ENCODE results near the gene CCDC192. TPM values are rescaled to one million over a fixed set of nuclear protein-coding genes. Genes with fewer than 3 reads are reported as not detected.
"Not testable (repeated sequence)": the region's sequence is repeated elsewhere in the genome, so short reads cannot be mapped to it uniquely, and the experiment has no call there.

CCDC192 gene
- polyA plus RNA-seq, 4 donors = 0.73 to 1.5 (median 0.78) TPM

DNA sequence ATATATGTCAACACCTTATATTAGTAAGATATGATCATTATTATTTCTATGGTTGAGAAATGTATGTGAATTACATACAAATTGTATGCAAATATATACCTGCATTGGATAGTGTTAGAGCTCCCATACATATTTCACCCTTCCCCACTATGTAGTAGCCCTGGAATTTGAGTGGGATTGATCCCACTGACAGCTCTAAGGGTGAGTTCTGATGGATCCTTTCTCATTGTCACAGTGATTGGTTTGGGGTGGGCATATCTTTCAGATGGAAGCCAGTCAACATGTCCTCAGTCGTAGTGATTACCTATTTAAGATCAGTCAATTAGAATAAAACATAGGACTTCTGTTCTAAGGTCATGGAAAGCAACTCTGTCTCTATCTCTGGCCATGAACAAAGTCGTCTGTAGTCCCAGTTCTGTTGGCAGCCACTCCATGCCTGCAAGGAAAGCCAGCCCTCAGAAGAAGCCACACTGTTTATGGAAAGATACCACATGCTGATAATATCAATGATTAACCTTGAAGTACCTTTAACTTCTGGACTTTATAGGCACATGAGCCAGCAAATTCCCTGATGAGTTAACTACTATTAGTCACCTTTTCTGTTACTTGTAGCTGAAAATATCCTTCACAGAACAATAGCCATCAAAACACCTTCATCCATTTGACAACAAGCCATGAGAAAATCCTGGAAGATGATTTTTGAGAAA is 5.1 kb upstream of the CCDC192 start:
- DNase-seq (ENCODE audit: low read depth in 4 of 4, low spot score in 3 of 4) = no peak

DNA sequence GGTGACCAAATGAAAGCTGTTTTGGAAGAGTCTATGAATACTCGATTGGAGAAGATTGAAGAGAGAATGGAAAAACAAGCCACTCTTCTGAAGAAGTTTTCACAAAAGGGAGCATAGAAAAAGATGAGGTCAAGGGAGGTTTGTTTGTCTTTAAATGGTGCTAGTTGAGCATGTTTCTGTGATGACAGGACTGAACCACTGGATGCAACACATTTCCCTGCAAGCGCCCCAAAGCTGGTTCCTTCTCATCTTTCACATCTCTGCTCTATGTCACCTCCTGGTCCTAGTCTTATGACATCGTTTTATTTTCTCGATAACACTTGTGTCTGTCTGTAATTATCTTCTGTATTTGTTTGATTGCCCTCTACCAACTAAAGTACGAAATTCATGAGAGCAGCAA is 3.8 kb upstream of the CCDC192 start:
- DNase-seq (ENCODE audit: low read depth in 4 of 4, low spot score in 3 of 4) = no peak

DNA sequence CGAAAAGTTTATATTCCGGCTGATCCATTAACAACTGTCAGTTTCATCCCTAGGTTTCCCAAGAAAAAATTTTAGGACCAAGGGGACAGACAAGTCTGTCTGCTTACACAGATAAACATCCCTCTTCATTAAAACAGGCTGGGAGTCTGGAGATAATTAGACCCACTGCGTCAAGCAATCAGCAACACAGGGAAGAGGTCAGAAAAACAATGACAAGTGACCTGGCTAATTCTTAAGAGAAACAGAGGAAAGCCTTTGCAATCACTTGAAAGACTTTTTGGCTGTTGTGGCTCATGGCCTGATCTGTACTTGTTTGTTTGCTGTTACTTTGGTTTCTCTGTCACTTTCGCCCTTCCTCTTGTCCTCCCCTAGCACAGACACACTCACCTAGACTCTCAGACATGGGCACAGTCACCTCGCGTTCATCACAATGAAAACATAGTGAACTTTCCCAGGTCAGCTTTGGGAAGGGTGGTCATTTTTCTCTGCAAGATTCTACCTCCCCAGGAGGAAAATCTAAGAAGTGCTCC is 2.9 kb upstream of the CCDC192 start:
- no peak for DNase-seq (ENCODE audit: low read depth in 4 of 4, low spot score in 3 of 4)

DNA sequence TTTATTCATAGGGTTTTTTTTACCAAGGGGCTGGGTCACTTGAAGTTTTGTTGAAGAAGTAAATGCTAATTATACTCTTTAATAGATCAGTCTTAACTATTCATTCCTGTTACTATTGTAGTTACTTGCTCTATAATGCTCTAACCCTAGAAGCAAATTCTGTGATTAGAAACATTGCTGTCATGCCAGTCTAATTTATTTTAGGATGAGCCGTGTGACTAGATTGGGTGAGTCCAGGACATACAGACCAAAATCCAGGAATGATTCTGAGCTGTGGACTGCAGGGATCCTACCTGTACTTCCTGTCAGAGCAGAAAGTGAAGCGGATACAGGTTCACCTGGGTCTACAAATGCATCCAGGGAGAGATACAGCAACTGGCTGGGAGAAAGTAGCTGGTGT is 757 bp upstream of the CCDC192 start:
- DNase-seq (ENCODE audit: low read depth in 4 of 4, low spot score in 3 of 4) = no peak

DNA sequence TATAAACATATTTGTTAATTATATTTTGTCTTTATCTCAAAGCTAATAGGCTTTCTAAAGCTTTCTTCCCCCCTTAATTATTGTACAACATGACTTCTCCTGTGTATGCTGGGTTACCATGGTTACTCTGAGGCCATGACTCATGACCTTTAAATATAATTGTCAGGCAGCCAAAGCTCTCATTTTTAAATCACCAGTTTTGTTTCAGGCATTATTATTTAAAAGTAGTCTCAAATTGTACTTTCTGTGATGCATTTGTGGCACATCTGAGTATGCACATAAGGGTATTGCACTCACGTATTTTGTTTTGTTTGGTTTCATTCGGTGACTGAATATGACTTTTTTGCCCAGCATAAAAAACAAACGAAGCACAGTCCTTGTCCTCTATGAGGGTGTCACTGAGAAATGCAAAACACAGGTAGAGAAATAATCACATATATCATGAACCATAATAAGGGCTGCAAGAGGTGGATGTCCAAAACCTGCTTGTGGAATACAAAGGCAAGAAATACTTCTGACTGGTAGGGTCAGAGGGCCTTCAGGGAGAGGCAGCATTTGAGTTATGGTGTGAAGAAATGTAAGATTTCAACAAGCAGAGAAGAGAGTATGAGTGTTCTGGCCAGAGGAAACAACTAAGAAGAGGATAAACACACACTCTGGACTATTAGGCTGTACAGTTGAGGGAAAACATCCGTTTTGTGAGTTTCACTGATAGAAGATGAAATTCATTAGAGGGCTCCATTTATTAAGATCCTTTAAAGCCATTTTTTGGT is 2.1 kb downstream of the CCDC192 start:
- DNase-seq (ENCODE audit: low read depth in 4 of 4, low spot score in 3 of 4) = no peak

DNA sequence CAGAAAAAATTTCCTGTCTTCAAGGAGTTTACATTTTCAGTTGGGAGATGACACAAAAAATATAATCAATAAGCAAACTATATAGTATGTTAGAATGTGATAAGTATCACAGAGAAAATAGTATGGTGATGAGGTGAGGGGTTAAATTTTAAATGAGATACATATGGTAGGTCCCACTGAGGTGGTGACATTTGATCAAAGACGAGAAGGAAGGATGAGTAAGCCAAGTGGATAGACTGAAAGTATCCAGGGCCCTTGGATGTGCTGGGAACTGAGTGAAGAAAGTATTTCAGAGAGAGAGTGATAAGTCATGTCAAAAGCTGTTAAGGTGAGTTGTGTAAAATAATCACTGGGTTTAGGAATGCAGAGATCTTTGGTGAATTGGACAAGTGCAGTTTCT is 3.5 kb downstream of the CCDC192 start:
- DNase-seq (ENCODE audit: low read depth in 4 of 4, low spot score in 3 of 4) = no peak

DNA sequence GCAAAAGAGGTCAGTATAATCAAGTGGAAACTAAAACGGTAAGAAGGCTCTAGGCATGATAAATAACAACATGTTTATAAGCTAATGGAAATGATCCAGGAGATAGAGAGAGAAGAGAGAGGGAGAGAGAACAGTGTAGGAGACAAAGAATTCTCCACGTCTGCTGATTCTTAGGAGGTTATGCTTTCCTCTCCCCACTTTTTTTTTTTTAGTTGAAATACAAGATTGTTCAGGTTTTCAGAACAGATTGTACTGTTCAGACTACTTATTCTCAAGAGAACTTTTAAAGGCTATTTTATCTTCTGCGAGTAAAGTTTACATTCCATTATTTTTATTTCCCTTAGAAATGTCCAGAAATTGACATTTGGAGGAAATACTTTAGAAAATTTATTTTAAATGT is 4.0 kb downstream of the CCDC192 start:
- DNase-seq (ENCODE audit: low read depth in 4 of 4, low spot score in 3 of 4) = no peak

DNA sequence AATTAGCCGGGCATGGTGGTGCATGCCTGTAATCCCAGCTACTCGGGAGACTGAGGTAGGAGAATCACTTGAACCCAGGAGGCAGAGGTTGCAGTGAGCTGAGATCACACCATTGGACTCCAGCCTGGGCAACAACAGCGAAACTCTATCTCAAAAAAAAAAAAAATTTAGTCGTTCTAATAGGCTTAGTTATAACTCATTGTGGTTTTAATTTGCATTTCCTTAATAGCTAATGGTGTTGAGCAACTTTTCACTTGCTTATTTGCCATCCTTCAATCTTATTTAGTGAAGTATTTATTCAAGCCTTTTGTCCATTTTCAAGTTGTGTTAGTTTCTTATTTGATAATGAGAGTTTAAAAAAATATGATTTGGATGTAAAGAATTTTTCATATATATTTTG is 9.9 kb downstream of the CCDC192 start:
- DNase-seq (ENCODE audit: low read depth in 4 of 4, low spot score in 3 of 4) = not testable (repeated sequence)

DNA sequence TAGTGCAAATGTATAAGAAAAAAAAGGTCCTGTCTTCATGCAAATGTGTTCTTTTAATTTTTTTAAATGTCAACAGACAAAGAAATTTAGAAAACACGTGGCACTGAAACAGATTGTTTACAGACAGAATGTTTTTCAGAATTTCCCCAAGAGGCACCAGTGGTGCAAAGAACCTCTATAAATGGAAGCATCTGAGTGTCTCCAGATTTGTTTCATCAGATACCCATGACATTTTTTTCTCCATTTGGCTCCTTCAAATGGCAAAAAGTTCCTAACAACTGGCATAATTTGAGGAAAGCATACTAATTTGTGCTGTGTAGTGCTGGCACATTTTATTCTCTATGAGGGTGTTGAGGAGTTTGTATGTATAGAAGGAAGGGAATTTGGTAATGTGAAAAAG is 15.0 kb downstream of the CCDC192 start:
- DNase-seq (ENCODE audit: low read depth in 4 of 4, low spot score in 3 of 4) = no peak

DNA sequence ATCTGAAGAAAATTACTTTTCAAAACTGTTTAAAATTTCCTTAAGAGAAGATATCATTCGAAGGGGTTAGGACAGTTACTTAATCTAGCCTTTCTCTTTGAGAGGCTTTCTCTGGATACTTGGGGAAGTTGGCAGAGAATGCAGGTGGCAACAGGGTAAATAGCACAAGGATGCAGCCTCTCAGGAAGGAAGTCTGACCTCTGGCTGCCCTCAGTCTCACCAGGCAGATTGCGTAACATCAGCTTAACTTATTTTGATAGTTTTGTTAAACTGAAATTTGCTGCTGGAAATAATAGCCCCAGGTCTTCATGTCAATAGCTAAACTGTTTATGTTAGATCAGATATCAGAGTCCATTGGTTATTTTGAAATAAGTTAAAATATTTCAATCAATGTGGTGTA is 20.4 kb downstream of the CCDC192 start:
- no peak for DNase-seq (ENCODE audit: low read depth in 4 of 4, low spot score in 3 of 4)

DNA sequence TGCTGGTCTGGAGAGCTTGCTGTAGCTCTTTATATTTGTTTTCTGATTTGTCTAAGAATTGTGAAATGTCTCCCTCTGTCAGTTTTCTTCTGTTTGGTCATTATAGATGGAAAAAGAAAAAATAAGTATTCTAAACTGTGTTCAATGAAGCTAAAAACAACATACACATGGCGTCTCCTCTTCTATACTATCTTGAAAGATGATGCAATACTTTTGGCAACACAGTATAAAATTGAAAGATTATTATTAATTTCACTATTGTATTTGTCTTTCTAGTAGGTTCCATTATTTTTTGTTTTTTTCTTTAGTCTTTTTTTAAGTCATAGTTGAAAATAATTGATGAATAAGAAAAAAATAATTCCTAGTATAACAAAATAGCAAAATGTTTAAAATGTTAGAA is 22.5 kb downstream of the CCDC192 start:
- DNase-seq (ENCODE audit: low read depth in 4 of 4, low spot score in 3 of 4) = no peak

DNA sequence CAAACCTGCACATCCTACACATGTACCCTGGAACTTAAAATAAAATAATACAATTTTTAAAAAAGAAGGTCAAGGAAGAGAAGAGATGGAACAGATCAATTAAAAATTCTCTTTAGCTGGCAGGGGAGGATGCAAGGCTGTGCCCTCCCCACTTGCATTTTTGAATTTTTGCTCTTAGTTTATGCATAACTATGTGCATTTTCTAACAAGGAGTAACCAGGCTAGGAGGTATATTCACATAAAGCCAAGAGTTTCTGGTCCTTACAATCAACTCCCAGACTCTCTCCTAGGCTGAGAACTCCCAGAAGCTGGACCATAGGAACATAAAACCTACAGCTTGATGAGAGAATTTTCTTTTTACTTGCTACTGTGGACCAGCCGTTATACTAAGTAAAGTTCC is 29.8 kb downstream of the CCDC192 start:
- DNase-seq (ENCODE audit: low read depth in 4 of 4, low spot score in 3 of 4) = no peak

DNA sequence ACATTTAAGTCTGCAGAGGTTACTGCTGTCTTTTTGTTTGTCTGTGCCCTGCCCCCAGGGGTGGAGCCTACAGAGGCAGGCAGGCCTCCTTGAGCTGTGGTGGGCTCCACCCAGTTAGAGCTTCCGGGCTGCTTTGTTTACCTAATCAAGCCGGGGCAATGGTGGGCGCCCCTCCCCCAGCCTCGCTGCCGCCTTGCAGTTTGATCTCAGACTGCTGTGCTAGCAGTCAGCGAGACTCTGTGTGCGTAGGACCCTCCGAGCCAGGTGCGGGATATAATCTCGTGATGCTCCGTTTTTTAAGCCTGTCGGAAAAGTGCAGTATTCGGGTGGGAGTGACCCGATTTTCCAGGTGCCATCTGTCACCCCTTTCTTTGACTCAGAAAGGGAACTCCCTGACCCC is 36.2 kb downstream of the CCDC192 start:
- DNase-seq (ENCODE audit: low read depth in 4 of 4, low spot score in 3 of 4) = not testable (repeated sequence)

DNA sequence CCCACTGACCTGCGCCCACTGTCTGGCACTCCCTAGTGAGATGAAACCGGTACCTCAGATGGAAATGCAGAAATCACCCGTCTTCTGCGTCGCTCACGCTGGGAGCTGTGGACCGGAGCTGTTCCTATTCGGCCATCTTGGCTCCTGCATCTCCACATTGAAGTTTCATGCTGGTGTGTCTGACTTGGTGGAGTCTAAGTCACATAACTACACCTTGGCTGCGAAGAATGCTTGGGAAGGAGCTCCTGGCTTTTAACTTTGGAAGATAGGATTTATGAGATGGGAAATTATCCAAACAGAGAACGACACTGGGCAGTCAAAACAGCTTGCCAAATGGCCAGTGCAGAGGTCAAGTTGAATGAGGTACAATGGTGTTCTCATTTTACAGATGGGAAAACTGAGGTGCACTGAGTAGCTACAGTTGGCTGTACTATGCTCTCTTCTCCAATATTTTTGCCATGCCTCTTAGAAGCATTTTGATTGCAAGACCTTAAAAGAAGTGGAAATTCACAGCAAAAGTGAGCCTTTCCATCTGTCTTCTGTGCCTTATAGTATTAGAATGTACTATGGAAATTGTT is 36.7 kb downstream of the CCDC192 start:
- DNase-seq (ENCODE audit: low read depth in 4 of 4, low spot score in 3 of 4) = no peak

DNA sequence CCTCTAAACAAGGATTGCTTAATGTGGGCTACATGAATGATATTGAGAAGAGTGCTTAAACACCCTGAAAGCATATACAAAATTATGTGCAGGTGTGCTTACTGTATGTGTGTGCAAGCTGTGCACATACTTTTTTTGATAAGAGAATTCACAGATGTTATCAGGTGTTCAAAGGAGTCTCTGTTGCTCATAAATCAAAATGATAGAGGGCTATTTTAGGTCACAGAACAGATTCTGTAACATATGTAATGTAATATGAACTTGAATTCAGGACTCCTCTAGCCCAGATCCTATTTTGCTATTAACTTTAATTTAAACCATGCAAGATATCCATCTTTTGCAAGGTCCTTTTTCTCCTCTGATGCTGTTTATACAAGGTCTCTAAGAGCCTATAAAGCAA is 38.2 kb downstream of the CCDC192 start:
- DNase-seq (ENCODE audit: low read depth in 4 of 4, low spot score in 3 of 4) = no peak

DNA sequence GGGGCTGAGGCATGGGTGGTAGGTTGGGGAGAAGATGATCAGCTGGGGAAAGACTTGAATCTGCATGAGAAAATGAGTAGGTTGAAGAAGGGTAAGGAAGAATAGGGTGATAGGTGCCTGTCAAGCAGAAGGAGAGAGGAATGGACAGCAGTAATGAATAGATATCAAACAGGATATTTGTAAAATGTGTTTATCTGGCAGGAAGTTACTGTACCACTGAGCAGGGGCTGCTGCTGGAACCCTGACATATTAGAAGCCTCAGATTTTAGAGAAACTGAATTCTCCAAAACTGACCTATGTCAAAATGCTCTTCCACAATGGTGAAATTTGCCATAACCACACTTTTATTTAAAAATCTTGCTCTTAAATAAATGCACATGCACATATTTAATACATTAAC is 41.0 kb downstream of the CCDC192 start:
- DNase-seq (ENCODE audit: low read depth in 4 of 4, low spot score in 3 of 4) = no peak

DNA sequence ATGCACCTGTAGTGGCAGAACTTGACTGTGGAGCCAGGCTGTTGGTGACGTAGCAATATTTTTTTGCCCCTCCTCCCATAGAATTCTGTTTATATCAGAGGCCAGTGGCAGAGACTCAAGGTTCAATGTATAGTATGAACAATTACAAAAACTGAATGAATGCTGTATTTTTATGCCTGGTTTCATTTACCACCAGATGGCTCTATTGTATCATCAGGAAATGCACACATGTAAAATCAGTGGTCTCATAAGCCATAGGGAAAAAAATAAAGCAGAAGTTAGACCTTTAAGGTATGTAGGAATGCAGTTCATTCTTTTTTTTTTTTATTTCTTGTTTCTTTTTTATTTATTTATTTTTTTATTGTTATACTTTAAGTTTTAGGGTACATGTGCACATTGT is 43.6 kb downstream of the CCDC192 start:
- peak in 1 of 4 donors; percentile 12 for DNase-seq (ENCODE audit: low read depth in 4 of 4, low spot score in 3 of 4)

DNA sequence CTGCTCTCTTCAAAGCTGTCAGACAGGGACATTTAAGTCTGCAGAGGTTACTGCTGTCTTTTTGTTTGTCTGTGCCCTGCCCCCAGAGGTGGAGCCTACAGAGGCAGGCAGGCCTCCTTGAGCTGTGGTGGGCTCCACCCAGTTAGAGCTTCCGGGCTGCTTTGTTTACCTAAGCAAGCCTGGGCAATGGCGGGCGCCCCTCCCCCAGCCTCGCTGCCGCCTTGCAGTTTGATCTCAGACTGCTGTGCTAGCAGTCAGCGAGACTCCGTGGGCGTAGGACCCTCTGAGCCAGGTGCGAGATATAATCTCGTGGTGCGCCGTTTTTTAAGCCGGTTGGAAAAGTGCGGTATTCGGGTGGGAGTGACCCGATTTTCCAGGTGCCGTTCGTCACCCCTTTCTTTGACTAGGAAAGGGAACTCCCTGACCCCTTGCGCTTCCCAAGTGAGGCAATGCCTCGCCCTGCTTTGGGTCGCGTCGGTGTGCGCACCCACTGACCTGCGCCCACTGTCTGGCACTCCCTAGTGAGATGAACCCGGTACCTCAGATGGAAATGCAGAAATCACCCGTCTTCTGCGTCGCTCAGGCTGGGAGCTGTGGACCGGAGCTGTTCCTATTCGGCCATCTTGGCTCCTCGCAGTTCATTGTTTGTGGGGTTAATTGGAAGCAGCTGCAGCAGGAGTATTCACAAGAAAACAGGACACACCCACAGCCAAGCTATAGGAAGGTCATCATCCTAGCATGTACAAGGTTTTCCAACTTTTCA is 49.5 kb downstream of the CCDC192 start:
- not testable (repeated sequence) for DNase-seq (ENCODE audit: low read depth in 4 of 4, low spot score in 3 of 4)

DNA sequence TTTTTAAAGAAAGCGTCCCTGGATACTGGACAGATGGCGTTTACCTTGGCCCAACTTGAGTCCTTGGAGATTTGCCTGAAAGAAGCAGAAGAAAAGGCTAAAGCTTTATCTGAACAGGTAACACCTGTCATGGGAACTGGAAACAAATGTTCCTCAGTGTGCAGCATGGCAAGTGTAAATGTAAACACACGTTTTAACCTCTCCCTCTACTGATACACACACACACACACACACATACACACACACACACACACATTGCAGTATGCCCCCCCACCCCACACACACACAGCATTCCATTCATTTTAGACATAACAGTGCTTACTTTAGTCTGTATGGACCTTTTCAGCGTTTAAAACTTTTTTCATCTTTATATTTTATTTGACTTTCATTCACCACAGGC is 51.1 kb downstream of the CCDC192 start:
- DNase-seq (ENCODE audit: low read depth in 4 of 4, low spot score in 3 of 4) = no peak

DNA sequence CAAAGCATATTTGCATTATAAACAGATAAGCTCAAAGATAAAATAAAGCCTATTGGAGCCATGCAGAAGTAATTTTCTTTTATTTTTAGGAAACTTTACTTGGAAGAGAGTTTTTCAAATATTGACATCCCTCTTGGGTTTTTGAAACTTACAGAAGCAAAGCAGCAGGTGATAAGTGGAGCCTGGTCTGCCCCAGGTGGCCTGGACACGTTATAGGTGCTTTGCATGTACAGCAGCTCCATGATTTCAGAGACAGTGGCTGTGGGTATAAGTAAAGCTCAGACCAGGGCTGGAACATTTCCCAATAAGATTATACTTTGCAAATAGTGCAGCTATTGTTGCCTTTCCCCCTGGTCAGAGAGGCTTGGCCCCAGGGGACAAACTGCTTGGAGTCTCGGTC is 51.5 kb downstream of the CCDC192 start:
- DNase-seq (ENCODE audit: low read depth in 4 of 4, low spot score in 3 of 4) = no peak

DNA sequence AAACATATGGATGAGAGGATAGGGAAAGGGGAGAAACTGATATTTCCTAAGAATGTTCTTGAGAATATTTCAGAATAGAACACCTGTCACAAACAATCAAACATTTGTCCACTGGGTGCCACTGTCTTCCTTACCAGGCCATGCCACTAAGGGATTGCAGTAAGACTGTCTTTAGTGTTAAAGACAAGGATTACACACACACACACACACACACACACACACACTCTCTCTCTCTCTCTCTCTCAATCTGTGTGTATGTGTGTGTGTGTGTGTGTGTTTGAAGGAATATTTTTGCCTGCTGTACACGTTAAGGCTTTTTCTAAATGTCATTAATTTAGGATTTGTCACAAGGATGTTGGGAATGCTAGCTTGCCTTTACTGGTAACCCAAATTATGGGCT is 54.4 kb downstream of the CCDC192 start:
- peak in 1 of 4 donors; percentile 12 for DNase-seq (ENCODE audit: low read depth in 4 of 4, low spot score in 3 of 4)
